Measurements from ENCODE around the gene ZIC5.
A peak's percentile ranks its signal among the peaks of the same experiment; 100 is the strongest.

The ZIC5 gene

DNA sequence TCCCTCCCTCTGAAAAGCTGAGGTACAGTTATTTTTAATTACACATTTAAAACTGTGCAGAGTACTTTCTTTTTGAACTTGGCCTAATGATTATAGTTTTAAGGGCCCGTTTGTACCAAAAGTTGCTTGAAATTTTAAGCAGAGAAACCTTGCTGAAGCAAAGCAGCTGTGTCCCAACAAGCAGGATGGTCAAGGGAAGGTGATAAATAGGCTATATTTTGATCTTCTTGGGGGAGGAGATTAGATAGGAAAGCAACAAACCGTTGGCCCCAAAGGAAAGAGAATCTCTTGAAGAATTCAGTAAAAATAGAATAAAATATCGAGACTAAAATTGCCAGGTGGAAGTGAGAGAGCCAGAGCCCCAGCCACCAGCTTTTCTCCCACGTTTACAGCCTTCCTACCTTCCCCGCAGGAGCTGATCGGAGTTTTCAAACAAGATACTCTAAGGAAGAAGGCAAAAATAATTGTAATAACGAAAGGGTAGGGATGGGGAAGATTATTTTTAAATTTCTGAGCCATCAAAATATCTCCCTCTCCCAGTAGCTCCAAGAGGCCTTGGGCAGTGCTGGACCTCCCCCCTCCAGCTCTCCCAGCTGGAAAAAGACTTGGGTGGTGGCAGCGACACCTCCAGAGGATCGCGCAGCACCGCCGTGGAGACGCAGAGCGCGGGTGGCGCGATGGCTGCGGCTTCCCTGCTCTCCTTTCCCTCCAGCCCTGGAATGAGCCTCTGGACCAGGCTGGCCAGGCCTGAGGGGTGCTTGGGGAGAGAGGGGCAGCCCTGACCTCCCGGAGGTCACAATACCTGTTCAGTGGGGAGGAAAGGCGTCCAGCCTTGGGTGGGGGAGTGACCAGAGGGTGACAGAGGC, 15.8 kb upstream of the ZIC5 start:
- no peak for DNase-seq (ENCODE audit: low read depth in 2 of 2)

DNA sequence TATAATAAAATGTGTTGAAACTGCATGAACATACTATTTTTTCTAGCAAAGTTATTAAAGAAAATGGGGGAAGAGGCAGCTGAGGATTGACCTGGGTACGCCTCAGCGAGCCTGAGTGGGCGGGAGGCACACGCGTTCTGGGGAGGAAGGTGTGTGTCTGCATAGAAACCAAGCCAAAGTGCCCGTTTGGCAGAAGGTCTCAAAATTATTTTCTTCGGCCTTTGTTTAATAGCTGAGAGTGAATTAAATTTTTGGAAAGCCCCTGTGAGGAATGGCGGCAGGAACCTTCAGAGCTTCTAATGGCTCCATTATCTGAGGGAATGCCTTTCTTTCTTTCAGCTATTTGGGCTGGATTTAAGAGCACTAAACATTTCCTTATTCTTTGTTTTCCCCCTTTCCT, 15.2 kb upstream of the ZIC5 start:
- no peak for DNase-seq (ENCODE audit: low read depth in 2 of 2)

- DNase-seq (ENCODE audit: low read depth in 2 of 2): no peak
These were observed 14.4 kb upstream of the ZIC5 start for GRCh38 chr13:99985886-99986527.

- no peak for DNase-seq (ENCODE audit: low read depth in 2 of 2)
These were observed 13.8 kb upstream of the ZIC5 start for GRCh38 chr13:99985241-99985874.

- no peak for DNase-seq (ENCODE audit: low read depth in 2 of 2)
These were observed 13.1 kb upstream of the ZIC5 start for GRCh38 chr13:99984461-99985240.

GRCh38 chr13:99983499-99984401, 12.2 kb upstream of the ZIC5 start:
- no peak for DNase-seq (ENCODE audit: low read depth in 2 of 2)

GRCh38 chr13:99982731-99983498, 11.3 kb upstream of the ZIC5 start:
- no peak for DNase-seq (ENCODE audit: low read depth in 2 of 2)

GRCh38 chr13:99982036-99982730, 10.6 kb upstream of the ZIC5 start:
- DNase-seq (ENCODE audit: low read depth in 2 of 2): no peak

DNA sequence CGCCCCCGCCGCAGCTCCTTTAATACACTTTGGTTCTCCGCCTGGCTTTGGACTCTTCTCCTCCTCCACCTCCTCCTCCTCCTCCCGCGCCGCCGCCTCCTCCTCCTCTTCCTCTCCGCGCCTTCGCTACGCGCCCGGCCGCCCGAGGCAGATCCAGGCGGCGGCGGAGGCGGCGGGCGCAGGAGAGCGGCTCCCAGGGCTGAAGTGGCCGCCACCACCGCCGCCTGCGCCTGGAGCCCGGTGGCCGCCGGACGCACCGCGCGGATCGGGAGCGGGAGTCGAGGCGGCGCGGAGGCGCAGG, 10.1 kb upstream of the ZIC5 start, which contains the start of gene ZIC2:
TSS of gene ZIC2 (plus strand) at position 50 of the 301 bp plus-strand sequence. CDS start 281 bp downstream, outside the sequence.
- DNase-seq (ENCODE audit: low read depth in 2 of 2): no peak

DNA sequence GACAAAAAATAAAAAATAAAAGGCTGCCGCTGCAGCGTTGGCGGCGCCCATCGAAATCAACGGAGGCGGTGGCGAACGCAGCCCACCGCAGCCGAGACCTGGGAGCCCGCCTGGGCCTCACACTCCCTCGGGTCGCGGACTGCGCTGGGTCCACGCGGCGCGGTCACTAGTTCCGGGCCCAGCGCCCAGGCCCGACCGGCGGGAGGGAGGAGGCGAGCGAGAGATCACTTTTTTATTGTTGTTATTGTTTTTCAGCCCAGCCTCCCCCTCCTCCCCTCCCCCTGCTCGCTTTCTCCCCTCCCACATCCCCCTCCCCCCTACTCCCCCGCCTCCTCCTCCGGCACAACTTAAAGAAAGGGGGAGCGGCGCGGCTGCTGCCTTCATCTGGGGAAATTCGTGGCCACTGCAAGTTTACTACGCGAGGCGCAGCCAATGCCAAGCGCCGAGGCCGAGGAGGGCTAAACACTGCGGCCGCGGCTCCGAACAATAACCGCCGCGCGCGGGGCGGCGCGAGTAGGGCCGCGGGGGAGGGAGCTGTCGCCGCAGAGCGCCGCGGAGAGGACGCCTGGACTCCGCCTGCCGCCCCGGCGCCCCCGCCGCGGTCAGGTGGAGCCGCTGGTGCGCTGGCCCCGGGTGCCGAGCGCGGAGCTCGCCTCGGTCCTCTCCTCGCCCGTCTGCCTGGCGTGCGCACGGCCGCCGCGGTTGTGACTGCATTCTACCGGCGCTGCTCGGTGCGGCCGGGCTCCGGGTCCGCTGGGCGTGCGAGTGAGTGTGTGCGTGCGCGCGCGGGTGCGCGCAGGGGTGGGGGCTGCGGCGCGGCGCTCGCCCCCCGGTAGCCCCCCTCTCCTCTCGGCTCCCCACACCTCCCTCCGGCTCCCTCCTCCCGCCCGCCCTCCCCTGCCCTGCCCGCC, 9.5 kb upstream of the ZIC5 start:
- no peak for DNase-seq (ENCODE audit: low read depth in 2 of 2)

GRCh38 chr13:99980201-99980823, 8.7 kb upstream of the ZIC5 start:
- DNase-seq (ENCODE audit: low read depth in 2 of 2): peak; percentile 43 to 48

GRCh38 chr13:99979453-99980200, 8.1 kb upstream of the ZIC5 start:
- DNase-seq (ENCODE audit: low read depth in 2 of 2): no peak

DNA sequence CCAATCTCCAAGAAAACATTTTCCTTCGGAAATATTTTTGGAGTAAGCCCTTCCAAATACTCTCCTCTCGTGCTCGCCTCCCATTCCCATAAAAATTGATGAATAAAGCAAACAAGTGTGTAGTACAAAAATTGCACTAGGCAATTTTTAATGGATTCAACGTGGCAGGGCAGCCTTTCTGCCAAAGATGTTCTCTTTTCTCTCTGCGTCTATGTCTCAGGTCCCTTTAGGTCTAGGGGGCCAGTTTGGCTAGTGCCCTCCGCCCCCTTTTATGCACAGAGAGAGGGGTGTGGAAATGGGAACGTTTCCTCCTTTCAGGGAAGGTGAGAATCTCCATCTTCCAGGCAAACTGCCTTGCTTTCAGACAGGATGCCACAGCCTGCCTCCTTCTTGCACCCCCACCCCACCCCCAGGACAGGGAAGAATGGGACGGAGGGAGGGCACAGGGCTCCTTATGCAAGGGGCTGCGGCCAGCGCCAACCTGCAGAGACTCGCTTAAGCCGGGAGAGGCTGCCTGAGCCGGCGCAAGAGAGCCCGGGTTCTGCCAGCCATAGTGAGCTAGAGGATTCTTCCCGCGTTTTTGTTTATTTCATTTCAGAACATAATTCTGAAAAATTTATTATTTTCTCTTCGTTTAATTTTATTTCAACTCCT, 7.4 kb upstream of the ZIC5 start:
- no peak for DNase-seq (ENCODE audit: low read depth in 2 of 2)

DNA sequence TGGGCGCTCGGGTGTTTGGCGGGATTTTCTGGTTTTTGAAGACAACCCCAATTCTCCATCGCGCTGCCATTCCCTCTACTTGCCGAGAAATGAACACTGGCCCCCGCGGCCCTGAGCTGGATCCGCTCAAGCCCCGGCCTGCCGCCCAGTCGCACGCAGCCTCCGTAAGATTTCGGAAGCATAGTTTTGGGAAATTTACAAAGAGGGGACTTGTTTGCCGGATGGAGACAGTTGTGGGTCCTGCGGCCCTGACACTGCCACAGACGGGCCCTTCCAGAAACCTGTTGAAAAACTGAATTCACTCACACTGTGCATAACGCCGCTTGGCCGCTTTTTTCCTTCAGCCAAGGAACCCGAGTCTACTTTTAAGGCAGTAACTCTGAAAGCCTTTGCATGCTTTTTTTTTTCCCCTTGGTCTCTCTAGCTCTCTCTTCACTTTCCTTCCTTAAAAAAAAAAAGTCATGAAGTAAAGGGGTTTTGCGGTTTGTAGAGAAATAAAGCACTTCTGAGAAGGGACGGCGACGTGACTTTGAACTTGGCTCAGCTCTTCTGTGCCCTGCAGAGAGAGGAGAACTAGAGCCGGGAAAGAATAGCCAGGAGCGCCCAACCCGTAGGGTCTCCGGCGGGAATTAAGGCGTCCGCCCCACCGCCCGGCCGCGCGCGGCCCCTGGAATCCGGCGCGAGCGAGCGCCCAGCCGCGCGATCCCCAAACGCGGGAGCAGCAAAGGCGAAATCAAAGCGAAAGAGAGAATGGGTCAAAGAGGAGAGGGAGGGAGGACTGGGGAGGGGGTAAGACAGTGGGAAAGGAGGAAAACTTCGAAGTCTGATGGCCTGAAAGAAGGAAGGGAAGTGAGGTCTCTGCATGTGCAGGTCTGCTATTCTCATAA, 6.6 kb upstream of the ZIC5 start:
- DNase-seq (ENCODE audit: low read depth in 2 of 2): no peak

DNA sequence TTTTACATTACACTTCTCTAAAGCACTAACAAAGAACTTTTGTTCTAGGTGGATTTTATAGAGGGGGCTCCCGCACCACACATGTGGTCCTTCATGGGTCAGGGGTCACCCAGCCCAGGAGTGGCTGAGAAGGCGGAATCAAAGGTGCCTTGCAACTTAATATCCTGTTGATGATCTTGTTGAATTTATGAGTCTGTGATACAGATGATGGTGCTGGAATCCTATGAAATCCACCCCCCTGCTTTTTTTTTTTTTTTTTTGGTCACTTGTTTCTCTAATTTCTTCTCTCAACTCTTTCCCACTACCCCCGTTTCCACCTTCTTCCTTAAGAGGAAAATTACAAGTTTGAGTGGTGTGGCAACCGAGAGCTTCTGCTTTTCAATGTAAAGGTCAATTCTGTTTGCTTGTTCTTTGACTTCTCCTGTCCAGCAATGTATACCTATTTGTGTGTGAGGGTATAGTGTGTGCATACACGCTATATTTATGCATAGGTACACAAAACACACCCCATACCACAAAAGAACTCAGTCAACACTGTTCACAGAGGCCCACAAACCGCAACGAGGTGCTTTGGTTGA, 5.9 kb upstream of the ZIC5 start:
- DNase-seq (ENCODE audit: low read depth in 2 of 2): no peak
